Activated T-helper 1 cell treated with Interleukin-2 at 50 U/mL for 16 hours (primary cell): ENCODE results near the gene AKAP12.

Experiments
- DNase-seq: peaks from one replicate; pipeline ENCODE4 v3.0.0-alpha.2; 2020; ENCODE audit warnings: low read depth

Gene AKAP12, protein sequence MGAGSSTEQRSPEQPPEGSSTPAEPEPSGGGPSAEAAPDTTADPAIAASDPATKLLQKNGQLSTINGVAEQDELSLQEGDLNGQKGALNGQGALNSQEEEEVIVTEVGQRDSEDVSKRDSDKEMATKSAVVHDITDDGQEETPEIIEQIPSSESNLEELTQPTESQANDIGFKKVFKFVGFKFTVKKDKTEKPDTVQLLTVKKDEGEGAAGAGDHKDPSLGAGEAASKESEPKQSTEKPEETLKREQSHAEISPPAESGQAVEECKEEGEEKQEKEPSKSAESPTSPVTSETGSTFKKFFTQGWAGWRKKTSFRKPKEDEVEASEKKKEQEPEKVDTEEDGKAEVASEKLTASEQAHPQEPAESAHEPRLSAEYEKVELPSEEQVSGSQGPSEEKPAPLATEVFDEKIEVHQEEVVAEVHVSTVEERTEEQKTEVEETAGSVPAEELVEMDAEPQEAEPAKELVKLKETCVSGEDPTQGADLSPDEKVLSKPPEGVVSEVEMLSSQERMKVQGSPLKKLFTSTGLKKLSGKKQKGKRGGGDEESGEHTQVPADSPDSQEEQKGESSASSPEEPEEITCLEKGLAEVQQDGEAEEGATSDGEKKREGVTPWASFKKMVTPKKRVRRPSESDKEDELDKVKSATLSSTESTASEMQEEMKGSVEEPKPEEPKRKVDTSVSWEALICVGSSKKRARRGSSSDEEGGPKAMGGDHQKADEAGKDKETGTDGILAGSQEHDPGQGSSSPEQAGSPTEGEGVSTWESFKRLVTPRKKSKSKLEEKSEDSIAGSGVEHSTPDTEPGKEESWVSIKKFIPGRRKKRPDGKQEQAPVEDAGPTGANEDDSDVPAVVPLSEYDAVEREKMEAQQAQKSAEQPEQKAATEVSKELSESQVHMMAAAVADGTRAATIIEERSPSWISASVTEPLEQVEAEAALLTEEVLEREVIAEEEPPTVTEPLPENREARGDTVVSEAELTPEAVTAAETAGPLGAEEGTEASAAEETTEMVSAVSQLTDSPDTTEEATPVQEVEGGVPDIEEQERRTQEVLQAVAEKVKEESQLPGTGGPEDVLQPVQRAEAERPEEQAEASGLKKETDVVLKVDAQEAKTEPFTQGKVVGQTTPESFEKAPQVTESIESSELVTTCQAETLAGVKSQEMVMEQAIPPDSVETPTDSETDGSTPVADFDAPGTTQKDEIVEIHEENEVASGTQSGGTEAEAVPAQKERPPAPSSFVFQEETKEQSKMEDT (N-terminal part only)

GRCh38 chr6:151239603-151240035 lies at the start of gene AKAP12:
Gene AKAP12 (plus strand): TSS chr6:151239967. CDS start chr6:151240563, 596 bp downstream.
- no peak for DNase-seq

DNA sequence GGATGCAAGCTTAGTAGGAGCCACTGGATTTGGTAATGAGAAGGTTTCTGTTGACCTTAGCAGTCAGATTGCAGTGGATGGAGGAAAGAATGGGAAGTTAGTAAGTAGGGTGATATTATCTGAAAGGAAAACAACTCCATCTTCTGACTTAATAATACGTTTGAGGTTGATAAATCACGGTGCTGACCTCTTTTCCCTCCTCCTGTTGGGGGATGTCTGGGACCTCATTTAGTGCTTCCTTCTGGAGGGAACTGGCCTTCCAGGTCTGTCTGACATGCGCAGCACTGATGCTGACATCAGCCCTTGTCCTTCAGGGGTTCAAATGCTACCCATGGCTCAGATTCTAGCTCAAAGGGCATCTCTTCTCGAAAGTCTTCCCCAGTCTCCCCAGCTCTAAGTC lies 48.2 kb upstream of the AKAP12 start:
- DNase-seq = no peak

DNA sequence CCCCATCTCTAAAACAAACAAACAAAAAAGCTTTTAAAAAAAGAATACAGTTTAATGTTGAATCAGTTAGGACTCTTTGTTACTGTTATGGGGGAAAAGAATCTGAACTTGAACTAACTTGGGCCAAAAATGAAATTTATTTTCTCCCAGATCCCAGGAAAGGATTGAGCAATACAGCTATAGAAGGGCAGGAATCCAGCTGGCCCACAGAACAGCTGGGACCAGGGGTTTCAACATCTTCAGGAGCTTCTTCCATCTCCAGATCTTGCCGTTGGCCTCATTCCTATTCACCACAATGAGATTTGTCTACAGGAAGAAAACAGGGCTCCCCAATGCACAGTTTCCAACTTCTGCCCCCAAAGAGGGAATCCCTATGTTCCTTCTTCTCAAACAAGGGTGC lies 43.2 kb upstream of the AKAP12 start:
- no peak for DNase-seq

DNA sequence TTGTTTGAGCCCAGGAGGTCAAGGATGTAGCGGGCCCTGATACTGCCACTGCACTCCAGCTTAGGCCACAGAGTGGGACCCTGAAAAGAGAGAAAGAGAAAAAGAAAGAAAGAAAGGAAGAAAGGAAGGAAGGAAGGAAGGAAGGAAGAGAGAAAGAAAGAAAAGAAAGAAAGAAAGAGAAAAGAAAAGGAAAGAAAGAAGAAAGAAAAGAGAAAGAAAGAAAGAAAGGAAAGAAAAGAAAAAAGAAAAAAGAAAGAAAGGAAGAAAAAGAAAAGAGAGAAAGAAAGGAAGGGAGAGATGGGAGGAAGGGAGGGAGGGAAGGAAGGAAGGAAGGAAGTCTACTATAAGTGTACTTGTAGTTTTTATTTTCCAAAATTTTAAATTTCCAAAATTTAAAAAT lies 42.2 kb upstream of the AKAP12 start:
- DNase-seq = no peak

- no peak for DNase-seq
Measured at GRCh38 chr6:151199991-151200390, 39.8 kb upstream of the AKAP12 start.

DNA sequence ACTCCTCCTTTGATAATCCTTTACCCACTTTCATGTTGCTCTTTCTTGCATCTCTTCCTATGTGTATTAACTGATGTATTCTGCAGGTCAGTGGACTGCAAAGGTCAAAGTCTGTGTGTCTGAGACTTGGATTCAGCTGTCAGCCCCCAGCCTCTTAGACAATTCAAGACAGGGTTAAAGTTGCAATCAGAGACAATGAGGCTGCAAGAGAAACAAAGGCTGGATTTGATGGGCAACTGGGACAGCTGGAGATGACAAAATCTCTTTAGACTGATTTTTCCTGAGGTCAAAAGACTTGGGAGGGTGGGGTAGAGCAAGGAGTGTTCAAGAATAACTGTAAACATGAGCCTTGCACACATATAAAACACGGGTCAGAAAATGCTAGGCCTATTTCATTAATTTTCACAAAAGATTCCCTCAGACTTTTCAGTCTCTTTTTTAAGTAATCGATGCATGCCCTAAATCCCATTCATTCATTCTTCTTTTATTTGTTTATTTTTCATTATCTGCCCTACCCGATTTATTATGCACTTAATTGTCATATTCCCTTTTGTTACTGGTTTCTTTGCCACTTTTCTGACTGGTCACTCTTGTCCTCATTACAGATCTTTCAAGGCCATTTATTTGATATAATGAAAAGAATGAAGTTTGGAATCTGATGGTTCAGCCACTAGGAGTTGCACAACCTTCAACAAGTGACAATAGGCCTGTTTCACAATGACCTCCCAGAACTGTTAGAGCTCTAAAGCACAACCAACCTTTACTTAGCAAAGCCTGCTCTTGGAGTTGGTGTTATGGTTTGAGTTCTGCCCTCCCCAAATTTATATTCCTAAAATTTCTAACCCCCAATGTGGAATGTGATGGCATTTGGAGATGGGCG lies 33.8 kb upstream of the AKAP12 start:
- no peak for DNase-seq

- no peak for DNase-seq
Measured at GRCh38 chr6:151207674-151208073, 32.1 kb upstream of the AKAP12 start.

DNA sequence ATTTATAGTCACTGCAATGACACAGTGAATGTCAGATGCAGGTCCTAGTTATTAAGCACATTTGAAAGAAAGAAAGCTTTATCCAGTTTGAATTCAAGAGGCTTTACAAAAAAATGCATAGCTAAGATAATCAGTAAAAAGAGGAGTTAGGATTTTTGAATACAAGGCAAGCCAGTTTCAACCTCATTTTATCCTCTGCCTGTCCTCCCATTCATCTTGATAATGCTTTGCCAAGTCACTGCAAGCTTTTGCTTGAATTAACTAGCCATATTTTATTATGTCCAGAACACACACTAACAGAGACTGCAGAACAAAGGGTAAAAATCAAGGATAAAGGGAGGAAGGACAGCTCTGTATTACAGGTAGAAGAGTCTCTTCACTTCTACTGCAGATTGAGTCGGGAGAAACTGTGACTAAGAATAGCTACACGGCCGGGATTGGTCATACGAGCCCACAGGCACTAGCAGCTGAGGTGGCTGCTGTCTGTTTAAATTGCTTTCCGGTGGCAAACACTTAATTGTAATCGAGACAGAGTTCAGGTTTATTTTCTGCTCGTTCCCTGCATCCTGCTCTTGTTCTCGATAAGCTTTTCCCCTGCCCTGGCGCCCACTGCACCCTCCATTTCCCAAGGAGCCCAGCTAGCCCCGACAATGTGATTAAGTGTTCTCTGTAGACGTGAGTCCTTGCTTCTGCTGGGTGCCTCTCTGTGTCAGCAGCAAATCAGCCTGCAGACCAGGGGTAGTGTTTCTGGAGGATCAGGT lies 30.5 kb upstream of the AKAP12 start:
- DNase-seq = no peak

DNA sequence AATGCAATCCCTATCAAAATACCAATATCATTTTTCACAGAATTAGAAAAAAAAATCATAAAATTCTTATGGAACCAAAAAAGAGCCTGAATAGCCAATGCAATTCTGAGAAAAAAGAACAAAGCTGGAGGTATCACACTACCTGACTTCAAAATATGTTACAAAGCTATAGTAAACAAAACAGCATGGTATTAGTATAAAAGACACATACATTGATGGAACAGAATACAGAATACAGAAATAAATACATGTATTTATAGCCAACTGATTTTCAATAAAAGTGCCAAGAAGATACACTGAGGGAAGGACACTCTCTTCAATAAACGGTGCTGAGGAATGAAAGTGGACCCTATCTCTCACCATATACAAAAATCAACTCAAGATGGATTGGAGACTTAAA lies 28.7 kb upstream of the AKAP12 start:
- no peak for DNase-seq

DNA sequence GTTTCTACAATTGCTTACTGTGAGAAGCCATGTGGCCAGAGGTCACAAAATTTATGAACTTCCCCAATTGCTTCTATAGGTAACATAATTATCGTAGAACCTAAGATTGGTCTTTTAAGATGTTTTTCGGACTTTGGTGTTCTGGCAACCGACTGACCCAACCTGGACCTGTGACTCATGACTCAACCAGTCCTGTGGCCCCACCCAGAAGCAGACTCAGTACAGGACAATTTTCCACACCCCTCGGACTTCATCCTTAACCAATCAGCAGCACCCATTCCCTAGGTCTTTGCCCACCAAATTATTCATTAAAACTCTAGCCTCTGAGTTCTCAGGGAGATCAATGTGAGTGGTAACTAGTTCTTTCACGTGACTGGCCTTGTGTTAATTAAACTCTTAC lies 26.4 kb upstream of the AKAP12 start:
- DNase-seq = no peak

DNA sequence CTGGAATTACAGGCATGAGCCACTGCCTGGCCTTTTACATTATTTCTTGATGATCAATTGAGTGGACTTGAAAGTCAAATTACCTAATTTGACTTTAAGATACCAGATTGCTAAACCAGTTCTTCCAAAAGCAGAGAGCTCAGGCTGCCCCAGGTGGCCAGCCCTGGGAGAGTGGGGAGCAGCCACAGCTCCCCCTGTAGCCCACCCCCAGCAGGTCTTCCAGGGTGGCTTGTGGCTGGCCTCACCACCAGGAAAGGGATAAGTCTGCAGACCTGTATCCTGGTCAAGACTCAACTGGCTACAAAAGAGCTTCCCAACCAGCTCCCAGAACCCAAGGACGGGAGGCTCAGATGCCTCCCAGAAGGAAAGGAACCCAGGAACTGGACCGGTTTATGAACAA lies 23.8 kb upstream of the AKAP12 start:
- DNase-seq = no peak

DNA sequence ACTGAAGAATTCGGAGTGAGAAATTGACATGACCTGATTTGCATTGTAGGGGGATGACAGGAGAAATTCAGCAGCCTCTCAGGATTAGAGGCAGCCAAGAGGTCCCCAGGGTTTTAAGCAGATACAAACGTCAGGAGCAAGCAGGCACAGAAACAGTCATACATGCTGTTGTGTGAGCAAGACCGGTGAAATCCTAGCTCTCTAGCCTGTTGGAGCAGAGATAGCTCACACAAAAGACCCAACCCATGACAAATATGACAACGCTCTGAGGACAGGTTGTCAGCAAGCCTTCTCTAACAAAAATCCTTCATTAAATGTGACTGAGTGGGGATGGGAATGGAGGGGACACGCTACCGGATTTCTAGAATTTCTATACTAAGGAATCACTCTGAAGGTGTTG lies 23.0 kb upstream of the AKAP12 start:
- DNase-seq = no peak

DNA sequence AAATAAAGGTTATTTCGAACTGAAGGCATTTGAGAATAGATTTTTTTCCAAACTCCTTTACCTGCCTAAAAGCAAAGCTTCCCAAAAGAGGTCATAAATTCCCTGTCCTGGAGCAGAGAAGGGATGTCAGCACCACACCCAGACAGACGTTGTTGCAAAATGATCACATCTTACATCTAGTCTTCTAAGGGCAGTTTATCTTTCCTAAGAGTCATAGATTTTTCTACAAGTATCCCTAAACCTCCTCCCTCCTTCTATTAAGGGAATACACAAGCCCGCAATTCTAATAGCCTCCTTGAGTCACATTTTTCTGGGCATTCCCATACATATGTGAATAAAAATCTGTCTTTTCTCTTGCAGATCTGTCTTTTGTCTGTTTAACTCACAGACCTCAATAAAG lies 20.6 kb upstream of the AKAP12 start:
- no peak for DNase-seq

- no peak for DNase-seq
Measured at GRCh38 chr6:151224076-151224475, 15.7 kb upstream of the AKAP12 start.

DNA sequence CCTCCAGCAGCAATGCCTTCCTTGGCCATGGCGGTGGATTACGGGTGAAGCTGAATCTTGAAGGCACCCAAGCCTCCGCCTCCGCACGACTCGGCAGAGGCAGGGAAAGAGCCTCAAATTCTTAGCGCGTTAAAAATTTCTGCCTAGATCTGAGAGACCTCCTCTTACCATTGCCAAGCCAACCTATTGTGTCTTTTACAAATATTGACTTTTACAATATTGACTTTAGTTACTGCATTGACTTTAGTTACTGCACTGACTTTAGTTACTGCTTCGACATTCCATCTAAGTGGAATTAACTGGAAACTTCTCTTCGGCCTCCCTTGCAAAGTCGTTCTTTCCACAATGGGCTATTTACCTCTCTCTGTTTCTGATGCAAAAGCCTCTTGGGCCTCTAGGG lies 13.8 kb upstream of the AKAP12 start:
- no peak for DNase-seq

DNA sequence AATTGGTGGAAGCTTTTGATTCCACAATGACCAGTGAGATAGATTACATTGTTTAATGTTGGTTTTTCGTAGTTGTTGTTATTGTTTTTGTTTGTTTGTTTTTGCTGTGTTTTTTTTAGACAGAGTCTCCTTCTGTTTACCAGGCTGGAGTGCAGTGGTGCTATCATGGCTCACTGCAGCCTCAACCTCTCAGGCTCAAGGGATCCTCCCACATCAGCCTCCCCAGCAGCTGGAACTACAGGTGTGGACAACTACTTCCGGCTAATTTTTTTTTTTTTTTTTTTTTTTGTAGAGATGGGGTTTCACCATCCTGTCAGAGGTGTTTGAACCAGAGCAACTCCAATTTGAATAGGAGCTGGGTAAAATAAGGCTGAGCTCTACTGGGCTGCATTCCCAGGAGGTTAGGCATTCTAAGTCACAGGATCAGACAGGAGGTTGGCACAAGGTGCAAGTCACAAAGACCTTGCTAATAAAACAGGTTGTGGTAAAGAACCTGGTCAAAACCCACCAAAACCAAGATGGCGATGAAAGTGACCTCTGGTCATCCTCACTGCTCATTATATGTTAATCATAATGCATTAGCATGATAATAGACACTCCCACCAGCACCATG lies 10.9 kb upstream of the AKAP12 start:
- DNase-seq = no peak

DNA sequence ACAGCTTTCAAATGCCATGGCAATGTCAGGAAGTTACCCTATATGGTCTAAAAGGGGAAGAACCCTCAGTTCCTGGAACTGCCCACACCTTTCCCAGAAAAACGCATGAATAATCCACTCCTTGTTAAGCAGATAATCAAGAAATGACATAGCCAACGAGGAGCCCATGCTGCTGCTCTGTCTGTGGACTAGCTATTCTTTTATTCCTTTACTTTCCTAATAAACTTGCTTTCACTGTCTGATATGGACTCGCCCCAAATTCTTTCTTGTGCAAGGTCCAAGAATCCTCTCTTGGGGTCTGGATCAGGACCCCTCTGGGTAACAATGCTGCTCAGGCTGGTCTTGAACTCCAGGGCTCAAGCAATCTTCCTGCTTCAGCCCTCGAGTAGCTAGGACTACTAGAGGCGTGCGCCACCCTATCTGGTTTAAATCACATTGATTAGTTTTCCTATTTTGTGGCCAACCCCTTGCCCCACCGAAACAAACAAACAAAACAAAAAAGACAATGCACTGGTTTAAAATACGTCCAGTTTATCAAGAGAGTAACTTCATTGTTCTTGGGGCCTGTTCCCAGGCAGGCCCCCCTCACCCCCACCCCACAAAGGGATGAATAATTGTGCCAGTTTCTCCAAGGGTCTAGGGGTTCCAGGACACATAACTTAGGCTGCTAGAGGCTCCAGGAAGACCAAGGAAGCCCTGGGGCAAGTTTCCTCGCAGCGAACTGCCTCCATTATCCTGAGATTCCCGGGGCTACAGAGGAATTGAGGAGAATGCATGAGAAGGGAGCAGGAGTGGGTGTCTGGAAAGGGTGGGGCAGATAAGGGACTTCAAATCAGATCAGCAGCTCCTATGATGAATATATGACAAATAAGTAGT lies 10.1 kb upstream of the AKAP12 start:
- DNase-seq = no peak

DNA sequence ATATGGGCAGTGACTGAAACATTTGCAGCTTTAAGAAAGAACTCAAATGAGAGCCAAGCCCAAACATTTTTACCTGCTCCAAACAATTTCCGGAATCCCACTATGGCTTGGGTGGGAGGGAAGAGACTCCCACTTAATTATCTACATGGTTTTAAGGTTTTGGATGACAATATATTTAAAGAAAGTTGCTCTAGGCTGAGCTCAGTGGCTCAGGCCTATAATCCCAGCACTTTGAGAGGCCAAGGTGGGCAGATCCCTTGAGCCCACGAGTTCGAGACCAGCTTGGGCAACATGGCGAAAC lies 9.5 kb upstream of the AKAP12 start:
- DNase-seq = no peak

GRCh38 chr6:151232899-151233298 lies 6.9 kb upstream of the AKAP12 start:
- no peak for DNase-seq
